Activated CD4-positive, alpha-beta memory T cell treated with anti-CD3 and anti-CD28 coated beads for 36 hours (primary cell): ENCODE data around the gene IPO8. TPM values are rescaled to one million over a fixed set of nuclear protein-coding genes. Genes with fewer than 3 reads are reported as not detected.

Experiments used
- CTCF ChIA-PET: fragments of 350-600 bp; sonication (Branson Sonifier 250); formaldehyde crosslinking; loops from one replicate; lab custom pipeline; 2021; ENCODE audit warnings: antibody characterized with exemption, inconsistent platforms; lab: Charles Lee
- POLR2A ChIA-PET: fragments of 350-600 bp; sonication (Branson Sonifier 250); formaldehyde crosslinking; loops from one replicate; lab custom pipeline; 2021; ENCODE audit warnings: antibody characterized with exemption; lab: Charles Lee
- DNase-seq: peaks from one replicate; pipeline ENCODE4 v3.0.0-alpha.2; 2020
- H3K27ac Mint-ChIP-seq: one replicate; pipeline ENCODE4 v1.8.0; 2021; ENCODE audit warnings: mixed read lengths
- H3K27me3 Mint-ChIP-seq: one replicate; pipeline ENCODE4 v1.8.0; 2021; ENCODE audit warnings: mixed read lengths
- H3K36me3 Mint-ChIP-seq: one replicate; pipeline ENCODE4 v1.8.0; 2021; ENCODE audit warnings: mixed read lengths
- H3K4me1 Mint-ChIP-seq: one replicate; pipeline ENCODE4 v1.8.0; 2021; ENCODE audit warnings: low read depth, mixed read lengths
- H3K4me3 Mint-ChIP-seq: one replicate; pipeline ENCODE4 v1.8.0; 2021; ENCODE audit warnings: mild to moderate bottlenecking, mixed read lengths
- H3K9me3 Mint-ChIP-seq: one replicate; pipeline ENCODE4 v1.8.0; 2021; ENCODE audit warnings: mixed read lengths
- intact Hi-C: fragments of 100-400 bp; cut with micrococcal nuclease; formaldehyde crosslinking; loops from one replicate; pipeline ENCODE4 v1.15.1; 2023
- total RNA-seq, 2 experiments: library from RNA; stranded (reverse); gene quantifications; one replicate each; pipeline ENCODE4 v1.2.3, GENCODE V29; 2021

The IPO8 gene
- total RNA-seq, 2 experiments from 2014 or later = 39.2 to 41.3 TPM

GRCh38 chr12:30706476-30706875 is 10.8 kb upstream of the IPO8 start:
- ChIA-PET CTCF (no interaction called here), POLR2A (no interaction called here)
- no peaks in the 10 kb centered on the region for H3K9me3 Mint-ChIP-seq
- no peak overlapping the region for H3K27ac Mint-ChIP-seq
- H3K27me3 Mint-ChIP-seq = no peaks in the 10 kb centered on the region
- H3K4me1 Mint-ChIP-seq = no peaks in the 10 kb centered on the region
- no peak overlapping the region for H3K4me3 Mint-ChIP-seq
- H3K36me3 Mint-ChIP-seq = peaks cover 6% of the 10 kb centered on the region
- intact Hi-C loops = no loop called here
- DNase-seq = no peak

- no peaks in the 10 kb centered on the region for H3K9me3 Mint-ChIP-seq
- peaks cover 5% of the 10 kb centered on the region for H3K4me1 Mint-ChIP-seq
- ChIA-PET CTCF (interaction anchor here (0.8 kb wide), 1 partner anchor 53 kb away, joined by 4 read pairs; no protein-coding TSS in a partner anchor), POLR2A (no interaction called here)
- H3K4me3 Mint-ChIP-seq = no peak overlapping the region
- intact Hi-C loops = no loop called here
- H3K27ac Mint-ChIP-seq = no peak overlapping the region
- DNase-seq = no peak
- no peaks in the 10 kb centered on the region for H3K27me3 Mint-ChIP-seq
- H3K36me3 Mint-ChIP-seq = no peaks in the 10 kb centered on the region
Measured at GRCh38 chr12:30701056-30701455, 5.4 kb upstream of the IPO8 start.

GRCh38 chr12:30700216-30700900 is 4.7 kb upstream of the IPO8 start:
- intact Hi-C loops = no loop called here
- no peak overlapping the region for H3K4me3 Mint-ChIP-seq
- peaks cover 1% of the 10 kb centered on the region for H3K36me3 Mint-ChIP-seq
- peaks cover 5% of the 10 kb centered on the region for H3K4me1 Mint-ChIP-seq
- no peak overlapping the region for H3K27ac Mint-ChIP-seq
- DNase-seq = no peak
- no peaks in the 10 kb centered on the region for H3K27me3 Mint-ChIP-seq
- H3K9me3 Mint-ChIP-seq = no peaks in the 10 kb centered on the region
- ChIA-PET POLR2A (no interaction called here), CTCF (no interaction called here)

GRCh38 chr12:30698346-30698745 is 2.7 kb upstream of the IPO8 start:
- Mint-ChIP-seq H3K4me1 (peaks cover 18% of the 10 kb centered on the region), H3K36me3 (peaks cover 1% of the 10 kb centered on the region), H3K4me3 (no peak overlapping the region), H3K9me3 (no peaks in the 10 kb centered on the region), H3K27me3 (no peaks in the 10 kb centered on the region), H3K27ac (no peak overlapping the region)
- no peak for DNase-seq
- ChIA-PET CTCF (interaction anchor here (0.9 kb wide), 1 partner anchor 9 kb away, joined by 3 read pairs; no protein-coding TSS in a partner anchor), POLR2A (no interaction called here)
- intact Hi-C loops = loop anchor here (5.0 to 10.0 kb wide), 2 partner anchors 376 to 1316 kb away; partner anchors contain the start of genes DDX11 and ERGIC2

- DNase-seq = no peak
- intact Hi-C loops = loop anchor here (5.0 to 10.0 kb wide), 2 partner anchors 378 to 1315 kb away; partner anchors contain the start of genes DDX11 and ERGIC2
- H3K4me3 Mint-ChIP-seq = no peak overlapping the region
- peaks cover 1% of the 10 kb centered on the region for H3K36me3 Mint-ChIP-seq
- H3K4me1 Mint-ChIP-seq = peaks cover 26% of the 10 kb centered on the region
- H3K27me3 Mint-ChIP-seq = no peaks in the 10 kb centered on the region
- ChIA-PET CTCF (interaction anchor here (0.8 kb wide), 1 partner anchor 58 kb away, joined by 3 read pairs; the partner anchor contains the start of gene CAPRIN2), POLR2A (no interaction called here)
- no peak overlapping the region for H3K27ac Mint-ChIP-seq
- H3K9me3 Mint-ChIP-seq = no peaks in the 10 kb centered on the region
Measured at GRCh38 chr12:30696943-30697342, 1.3 kb upstream of the IPO8 start.

- H3K4me3 Mint-ChIP-seq = peak overlapping the region; percentile 88
- H3K27me3 Mint-ChIP-seq = no peaks in the 10 kb centered on the region
- peaks cover 1% of the 10 kb centered on the region for H3K36me3 Mint-ChIP-seq
- H3K9me3 Mint-ChIP-seq = no peaks in the 10 kb centered on the region
- ChIA-PET POLR2A (interaction anchor here (1.2 kb wide), 2 partner anchors 57 to 59 kb away, joined by 4 to 6 read pairs; partner anchors contain the start of gene CAPRIN2), CTCF (interaction anchor here (0.8 to 2.5 kb wide), 3 partner anchors 59 to 111 kb away, joined by 3 to 11 read pairs (median 6); partner anchors contain the start of gene CAPRIN2)
- H3K4me1 Mint-ChIP-seq = peaks cover 26% of the 10 kb centered on the region
- intact Hi-C loops = loop anchor here (5.0 to 10.0 kb wide), 2 partner anchors 378 to 1314 kb away; partner anchors contain the start of genes DDX11 and ERGIC2
- H3K27ac Mint-ChIP-seq = no peak overlapping the region
- DNase-seq = no peak
Measured at GRCh38 chr12:30696486-30696885, 817 bp upstream of the IPO8 start.

GRCh38 chr12:30696103-30696408 is 387 bp upstream of the IPO8 start:
- Mint-ChIP-seq H3K4me1 (peaks cover 30% of the 10 kb centered on the region), H3K36me3 (peaks cover 1% of the 10 kb centered on the region), H3K27ac (peak overlapping the region; percentile 84), H3K9me3 (no peaks in the 10 kb centered on the region), H3K27me3 (no peaks in the 10 kb centered on the region), H3K4me3 (peak overlapping the region; percentile 88)
- intact Hi-C loops = loop anchor here (5.0 to 10.0 kb wide), 2 partner anchors 379 to 1314 kb away; partner anchors contain the start of genes DDX11 and ERGIC2
- no peak for DNase-seq
- ChIA-PET CTCF (interaction anchor here (0.7 to 2.5 kb wide), 12 partner anchors 10 to 335 kb away, joined by 3 to 11 read pairs (median 4); partner anchors contain the start of gene CAPRIN2), POLR2A (interaction anchor here (1.1 to 1.2 kb wide), 3 partner anchors 58 to 71 kb away, joined by 3 to 6 read pairs (median 4); partner anchors contain the start of gene CAPRIN2)

GRCh38 chr12:30694412-30695198 is 1.1 kb downstream of the IPO8 start:
- ChIA-PET CTCF (interaction anchor here (1.1 to 2.5 kb wide), 6 partner anchors 15 to 153 kb away, joined by 4 to 11 read pairs (median 6); partner anchors contain the start of gene CAPRIN2), POLR2A (interaction anchor here (0.7 to 1.1 kb wide), 2 partner anchors 9 to 72 kb away, joined by 3 to 5 read pairs; no protein-coding TSS in a partner anchor)
- intact Hi-C loops = loop anchor here (1.0 to 10.0 kb wide), 4 partner anchors 60 to 1312 kb away; partner anchors contain the start of genes CAPRIN2, DDX11 and ERGIC2
- Mint-ChIP-seq H3K4me3 (peak overlapping the region; percentile 88), H3K27ac (peak overlapping the region; percentile 63), H3K27me3 (no peaks in the 10 kb centered on the region), H3K9me3 (no peaks in the 10 kb centered on the region), H3K36me3 (peaks cover 4% of the 10 kb centered on the region), H3K4me1 (peaks cover 32% of the 10 kb centered on the region)
- peak; percentile 17 for DNase-seq

GRCh38 chr12:30692470-30692869 is 3.2 kb downstream of the IPO8 start:
- H3K4me1 Mint-ChIP-seq = peaks cover 36% of the 10 kb centered on the region

GRCh38 chr12:30691122-30691879 is 4.4 kb downstream of the IPO8 start:
- Mint-ChIP-seq H3K27me3 (no peaks in the 10 kb centered on the region), H3K36me3 (peaks cover 4% of the 10 kb centered on the region), H3K4me1 (peaks cover 37% of the 10 kb centered on the region), H3K4me3 (no peak overlapping the region), H3K9me3 (no peaks in the 10 kb centered on the region), H3K27ac (no peak overlapping the region)
- no peak for DNase-seq
- CTCF ChIA-PET = interaction anchor here (0.6 kb wide), 1 partner anchor 15 kb away, joined by 3 read pairs; no protein-coding TSS in a partner anchor
- intact Hi-C loops = loop anchor here (10.0 kb wide), 1 partner anchor 384 kb away; the partner anchor contains the start of gene DDX11
- POLR2A ChIA-PET = no interaction called here

More at GRCh38 chr12:30692470-30692869, 3.2 kb downstream of the IPO8 start:
- ChIA-PET POLR2A (no interaction called here), CTCF (no interaction called here)
- intact Hi-C loops = loop anchor here (10.0 kb wide), 1 partner anchor 382 kb away; the partner anchor contains the start of gene DDX11
- H3K9me3 Mint-ChIP-seq = no peaks in the 10 kb centered on the region
- no peak overlapping the region for H3K27ac Mint-ChIP-seq
- peaks cover 4% of the 10 kb centered on the region for H3K36me3 Mint-ChIP-seq
- DNase-seq = no peak
- no peaks in the 10 kb centered on the region for H3K27me3 Mint-ChIP-seq
- H3K4me3 Mint-ChIP-seq = no peak overlapping the region
